Measurements from ENCODE around the gene PIGP. TPM values are rescaled to one million over a fixed set of nuclear protein-coding genes. Genes with fewer than 3 reads are reported as not detected.

Gene PIGP
- total and polyA plus RNA-seq, 10 of the 15 experiments (the other 5 are each of a cell fraction or from before 2014, with no cell fraction given) = 17.0 to 65.0 (median 29.5) TPM

- TF ChIP-seq ZNF592 (IDR thresholded peaks at IDR 0.05) = no peak
- TF ChIP-seq, protein P1, sequence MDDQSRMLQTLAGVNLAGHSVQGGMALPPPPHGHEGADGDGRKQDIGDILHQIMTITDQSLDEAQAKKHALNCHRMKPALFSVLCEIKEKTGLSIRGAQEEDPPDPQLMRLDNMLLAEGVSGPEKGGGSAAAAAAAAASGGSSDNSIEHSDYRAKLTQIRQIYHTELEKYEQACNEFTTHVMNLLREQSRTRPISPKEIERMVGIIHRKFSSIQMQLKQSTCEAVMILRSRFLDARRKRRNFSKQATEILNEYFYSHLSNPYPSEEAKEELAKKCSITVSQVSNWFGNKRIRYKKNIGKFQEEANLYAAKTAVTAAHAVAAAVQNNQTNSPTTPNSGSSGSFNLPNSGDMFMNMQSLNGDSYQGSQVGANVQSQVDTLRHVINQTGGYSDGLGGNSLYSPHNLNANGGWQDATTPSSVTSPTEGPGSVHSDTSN (IDR thresholded peaks at IDR 0.05; ENCODE audit: insufficient replicate concordance, low read depth, low read length) = no peak
- no peak for TF ChIP-seq BMI1 (IDR thresholded peaks at IDR 0.05; ENCODE audit: borderline replicate concordance)
- no peak for TF ChIP-seq RAD21 (IDR thresholded peaks at IDR 0.05; ENCODE audit: insufficient read depth, low read depth, low read length)
- no peak for TF ChIP-seq SIX5 (IDR thresholded peaks at IDR 0.05; ENCODE audit: low read depth, low read length, severe bottlenecking)
- no peak for TF ChIP-seq NR2C2 (IDR thresholded peaks at IDR 0.05; ENCODE audit: borderline replicate concordance, control insufficient read depth, insufficient read length, low read depth)
- TF ChIP-seq BACH1 (IDR thresholded peaks at IDR 0.05; ENCODE audit: borderline replicate concordance) = peak; percentile 48; the same call in 1 of the 2 replicates
- TF ChIP-seq RUNX3 (IDR thresholded peaks at IDR 0.05; ENCODE audit: low read length) = no peak
- no peak for TF ChIP-seq KAT2A (conservative IDR thresholded peaks at IDR 0.05; ENCODE audit: control insufficient read depth, low read depth, low read length)
- TF ChIP-seq MXI1 (IDR thresholded peaks at IDR 0.05; ENCODE audit: low read depth, low read length) = no peak
- peak; percentile 14 for TF ChIP-seq KLF5 (IDR thresholded peaks at IDR 0.05; ENCODE audit: partially characterized antibody)
- no peak for TF ChIP-seq EZH2 (IDR thresholded peaks at IDR 0.05; ENCODE audit: borderline replicate concordance, control insufficient read depth, low read depth, low read length)
- TF ChIP-seq EED (IDR thresholded peaks at IDR 0.05; ENCODE audit: low read depth) = no peak
- TF ChIP-seq NR2C1 (IDR thresholded peaks at IDR 0.05) = no peak
- no peak for TF ChIP-seq JUND (IDR thresholded peaks at IDR 0.05; ENCODE audit: low read depth, low read length)
- no peak for TF ChIP-seq NR2F1 (conservative IDR thresholded peaks at IDR 0.05)
- no peak for TF ChIP-seq ETV6 (conservative IDR thresholded peaks at IDR 0.05 in 1 of 2, IDR thresholded peaks at IDR 0.05 in 1 of 2; ENCODE audit: borderline replicate concordance in 1 of 2, low read depth in 1 of 2)
- TF ChIP-seq ZBTB4 (CRISPR knock-in tag; IDR thresholded peaks at IDR 0.05) = no peak
- no peak for TF ChIP-seq CEBPB (IDR thresholded peaks at IDR 0.05; ENCODE audit: borderline replicate concordance in 1 of 2, low read depth in 2 of 2, low read length in 2 of 2)
- no peak; the same call in 1 of the 2 replicates for TF ChIP-seq POLR2AphosphoS5 (IDR thresholded peaks at IDR 0.05; ENCODE audit: low read length)
Measured at GRCh38 chr21:37072274-37072987, 440 bp downstream of the PIGP start (continued).
